Measurements from ENCODE around the gene INHBB.

GRCh38 chr2:120371969-120372625 is 26.2 kb downstream of the INHBB start:
- no peak for TF ChIP-seq CTCF (IDR thresholded peaks at IDR 0.05)
- no peak for TF ChIP-seq POLR2A (IDR thresholded peaks at IDR 0.05)
